Natural killer cell (primary cell): Measurements from ENCODE around the gene CDH12. TPM values are rescaled to one million over a fixed set of nuclear protein-coding genes. Genes with fewer than 3 reads are reported as not detected.

Experiments
- ATAC-seq, 3 donors: fragments of 150-1000 bp in 2 of 3; fragments of 200-7000 bp in 1 of 3; cut with Tn5 transposase; 1 replicate in 1 of 3; 2 replicates in 2 of 3; pipeline ENCODE4 v1.10.0; 2021; ENCODE audit warnings: mild to moderate bottlenecking in 2 of 3, moderate library complexity in 2 of 3
- DNase-seq, 2 donors: peaks; one replicate each; pipeline versions ENCODE4 v3.0.0 to v3.0.0-alpha.2; 2013 to 2021; ENCODE audit warnings: mixed read lengths in 1 of 2
- H3K27ac ChIP-seq: one replicate; pipeline ENCODE4 v1.5.1; 2013; ENCODE audit warnings: mild to moderate bottlenecking, low read length
- H3K27me3 ChIP-seq: one replicate; pipeline ENCODE4 v1.6.1; 2013; ENCODE audit warnings: low read length; ENCODE audit not compliant: control insufficient read depth, insufficient read depth
- H3K36me3 ChIP-seq: one replicate; pipeline ENCODE4 v1.6.1; 2013; ENCODE audit warnings: low read length; ENCODE audit not compliant: control insufficient read depth, insufficient read depth
- H3K4me1 ChIP-seq: one replicate; pipeline ENCODE4 v1.6.1; 2013; ENCODE audit warnings: low read length; ENCODE audit not compliant: control insufficient read depth, insufficient read depth
- H3K4me3 ChIP-seq: one replicate; pipeline ENCODE4 v1.5.1; 2013; ENCODE audit warnings: low read length
- H3K9me3 ChIP-seq: one replicate; pipeline ENCODE4 v1.6.1; 2013; ENCODE audit warnings: low read length; ENCODE audit not compliant: control insufficient read depth, insufficient read depth
- H3K27ac Mint-ChIP-seq, 2 donors: one replicate each; pipeline ENCODE4 v1.8.0; 2022; ENCODE audit warnings: mild to moderate bottlenecking in 2 of 2, mixed read lengths in 2 of 2, moderate library complexity in 1 of 2
- H3K27me3 Mint-ChIP-seq, 2 donors: one replicate each; pipeline ENCODE4 v1.8.0; 2022; ENCODE audit warnings: low read depth in 2 of 2, mixed read lengths in 2 of 2
- H3K36me3 Mint-ChIP-seq: one replicate; pipeline ENCODE4 v1.8.0; 2022; ENCODE audit warnings: mixed read lengths
- H3K4me1 Mint-ChIP-seq, 2 donors: one replicate each; pipeline ENCODE4 v1.8.0; 2022; ENCODE audit warnings: mixed read lengths in 2 of 2
- H3K4me3 Mint-ChIP-seq: one replicate; pipeline ENCODE4 v1.8.0; 2022; ENCODE audit warnings: mild to moderate bottlenecking, moderate library complexity, mixed read lengths
- H3K9me3 Mint-ChIP-seq, 2 donors: one replicate each; pipeline ENCODE4 v1.8.0; 2022; ENCODE audit warnings: mixed read lengths in 2 of 2
- WGBS: methylation state at CpG from one replicate; pipeline ENCODE4 v1.1.7; 2013; ENCODE audit warnings: missing lambda C conversion rate; ENCODE audit not compliant: insufficient coverage; 5-methylcytosine and 5-hydroxymethylcytosine counted together
- intact Hi-C: fragments of 100-400 bp; cut with micrococcal nuclease; formaldehyde crosslinking; loops from one replicate; pipeline ENCODE4 v1.14.2; 2022
- total RNA-seq, 4 donors: library from RNA; stranded (reverse); fragments of 120-200 nt in 1 of 4; gene quantifications; one replicate each; pipeline versions ENCODE4 v1.2.3 to v1.2.4, GENCODE V29; 2013 to 2022
- TF ChIP-seq, protein P1 (sequence below): fragments of 200-600 bp; IDR thresholded peaks from one replicate; pipeline ENCODE4 v1.8.0; 2022; ENCODE audit warnings: antibody characterized with exemption

Gene CDH12
- total RNA-seq, 3 donors from 2014 or later (not counting 1 experiment from before 2014, with no cell fraction given) = not detected

GRCh38 chr5:22736443-22737003 is 116.6 kb downstream of the CDH12 start:
- ATAC-seq (no peak), DNase-seq (no peak)
- TF ChIP-seq, protein P1, sequence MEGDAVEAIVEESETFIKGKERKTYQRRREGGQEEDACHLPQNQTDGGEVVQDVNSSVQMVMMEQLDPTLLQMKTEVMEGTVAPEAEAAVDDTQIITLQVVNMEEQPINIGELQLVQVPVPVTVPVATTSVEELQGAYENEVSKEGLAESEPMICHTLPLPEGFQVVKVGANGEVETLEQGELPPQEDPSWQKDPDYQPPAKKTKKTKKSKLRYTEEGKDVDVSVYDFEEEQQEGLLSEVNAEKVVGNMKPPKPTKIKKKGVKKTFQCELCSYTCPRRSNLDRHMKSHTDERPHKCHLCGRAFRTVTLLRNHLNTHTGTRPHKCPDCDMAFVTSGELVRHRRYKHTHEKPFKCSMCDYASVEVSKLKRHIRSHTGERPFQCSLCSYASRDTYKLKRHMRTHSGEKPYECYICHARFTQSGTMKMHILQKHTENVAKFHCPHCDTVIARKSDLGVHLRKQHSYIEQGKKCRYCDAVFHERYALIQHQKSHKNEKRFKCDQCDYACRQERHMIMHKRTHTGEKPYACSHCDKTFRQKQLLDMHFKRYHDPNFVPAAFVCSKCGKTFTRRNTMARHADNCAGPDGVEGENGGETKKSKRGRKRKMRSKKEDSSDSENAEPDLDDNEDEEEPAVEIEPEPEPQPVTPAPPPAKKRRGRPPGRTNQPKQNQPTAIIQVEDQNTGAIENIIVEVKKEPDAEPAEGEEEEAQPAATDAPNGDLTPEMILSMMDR = no peak
- intact Hi-C loops = no loop called here
- no peaks in the 10 kb centered on the region for H3K36me3 Mint-ChIP-seq
- H3K36me3 ChIP-seq = no peaks in the 10 kb centered on the region
- no peak overlapping the region for H3K27ac Mint-ChIP-seq
- no peaks in the 10 kb centered on the region for H3K27me3 Mint-ChIP-seq
- H3K9me3 Mint-ChIP-seq = peaks cover 5 to 6% of the 10 kb centered on the region in 2 donors
- WGBS = no CpG with 5 or more reads among the region's 3 CpGs
- no peaks in the 10 kb centered on the region for H3K4me1 Mint-ChIP-seq
- no peaks in the 10 kb centered on the region for H3K9me3 ChIP-seq
- H3K4me3 Mint-ChIP-seq = no peak overlapping the region
- H3K27ac ChIP-seq = no peak overlapping the region
- H3K27me3 ChIP-seq = no peaks in the 10 kb centered on the region
- H3K4me1 ChIP-seq = no peaks in the 10 kb centered on the region
- no peak overlapping the region for H3K4me3 ChIP-seq

- no peak overlapping the region for H3K4me3 ChIP-seq
- H3K4me1 Mint-ChIP-seq = no peaks in the 10 kb centered on the region
- ATAC-seq = no peak
- no peak overlapping the region for H3K4me3 Mint-ChIP-seq
- H3K27me3 Mint-ChIP-seq = no peaks in the 10 kb centered on the region
- peaks cover 4 to 8% of the 10 kb centered on the region in 2 donors for H3K9me3 Mint-ChIP-seq
- TF ChIP-seq, protein P1 = no peak
- no CpG with 5 or more reads among the region's 2 CpGs for WGBS
- H3K27me3 ChIP-seq = no peaks in the 10 kb centered on the region
- no peak overlapping the region for H3K27ac ChIP-seq
- no peaks in the 10 kb centered on the region for H3K4me1 ChIP-seq
- H3K9me3 ChIP-seq = no peaks in the 10 kb centered on the region
- intact Hi-C loops = no loop called here
- no peak overlapping the region for H3K27ac Mint-ChIP-seq
- no peak for DNase-seq
- H3K36me3 ChIP-seq = no peaks in the 10 kb centered on the region
- no peaks in the 10 kb centered on the region for H3K36me3 Mint-ChIP-seq
Observed at GRCh38 chr5:22734907-22735306, 118.2 kb downstream of the CDH12 start.

GRCh38 chr5:22728610-22729009 is 124.5 kb downstream of the CDH12 start:
- no peaks in the 10 kb centered on the region for H3K9me3 ChIP-seq
- H3K4me1 Mint-ChIP-seq = no peaks in the 10 kb centered on the region
- ATAC-seq = no peak
- 90% methylated on average over 3 of the region's 4 CpGs for WGBS
- H3K4me3 ChIP-seq = no peak overlapping the region
- H3K27ac ChIP-seq = no peak overlapping the region
- TF ChIP-seq, protein P1 = no peak
- H3K36me3 ChIP-seq = no peaks in the 10 kb centered on the region
- H3K27ac Mint-ChIP-seq = no peak overlapping the region
- no peaks in the 10 kb centered on the region for H3K27me3 Mint-ChIP-seq
- H3K4me3 Mint-ChIP-seq = no peak overlapping the region
- H3K4me1 ChIP-seq = no peaks in the 10 kb centered on the region
- H3K36me3 Mint-ChIP-seq = no peaks in the 10 kb centered on the region
- no peaks in the 10 kb centered on the region for H3K27me3 ChIP-seq
- H3K9me3 Mint-ChIP-seq = peaks cover 10 to 11% of the 10 kb centered on the region in 2 donors
- no peak for DNase-seq
- intact Hi-C loops = no loop called here

DNA sequence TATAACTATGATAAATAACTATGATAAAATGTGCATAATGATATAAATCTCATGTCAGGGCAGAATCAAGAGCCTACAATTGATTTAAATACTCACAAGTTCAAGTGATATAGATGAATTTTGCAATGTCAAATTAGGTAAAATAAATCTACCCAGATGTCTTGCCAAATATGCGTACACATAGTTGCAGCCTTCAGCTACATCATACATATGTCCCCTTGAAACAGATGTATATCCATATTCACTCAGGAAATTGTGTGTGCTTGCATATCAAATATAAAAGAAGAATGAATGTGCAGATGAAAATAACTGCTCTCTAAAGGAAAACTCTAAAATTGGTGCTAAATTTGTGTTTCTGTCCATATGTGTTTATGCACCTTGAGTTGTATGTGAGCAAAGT is 130.7 kb downstream of the CDH12 start:
- H3K36me3 ChIP-seq = no peaks in the 10 kb centered on the region
- Mint-ChIP-seq H3K27ac (no peak overlapping the region), H3K4me1 (no peaks in the 10 kb centered on the region), H3K4me3 (no peak overlapping the region), H3K36me3 (no peaks in the 10 kb centered on the region), H3K9me3 (peaks cover 16 to 21% of the 10 kb centered on the region in 2 donors), H3K27me3 (no peaks in the 10 kb centered on the region)
- no peaks in the 10 kb centered on the region for H3K27me3 ChIP-seq
- H3K4me1 ChIP-seq = no peaks in the 10 kb centered on the region
- TF ChIP-seq, protein P1 = no peak
- no peak overlapping the region for H3K4me3 ChIP-seq
- WGBS = 88% methylated on average over 1 of the region's 1 CpG
- peaks cover 5% of the 10 kb centered on the region for H3K9me3 ChIP-seq
- intact Hi-C loops = no loop called here
- ATAC-seq = no peak
- no peak for DNase-seq
- H3K27ac ChIP-seq = no peak overlapping the region
